T47D (cell line): Measurements from ENCODE around the gene TUT1.
"Not testable (repeated sequence)": the region's sequence is repeated elsewhere in the genome, so short reads cannot be mapped to it uniquely, and the experiment has no call there.

ENCODE experiments used
- DNase-seq, 2 experiments: peaks; one replicate each; pipeline versions ENCODE4 v3.0.0 to v3.0.0-alpha.2; 2011 to 2012; ENCODE audit warnings: low read depth in 1 of 2, low spot score in 1 of 2
- JUND ChIP-seq: IDR thresholded peaks from 2 replicates; pipeline ENCODE4 v1.6.1; 2012; ENCODE audit warnings: low read depth
- in situ Hi-C: cut with HindIII; loops from 2 replicates; pipeline ENCODE4 v1.10.0; 2016; ENCODE audit warnings: low sequenced_read_pairs, low pct_unique_long_range_greater_than_20kb

TUT1 gene

GRCh38 chr11:62580959-62581715 is 10.2 kb downstream of the TUT1 start:
- DNase-seq: no peak
- no peak for TF ChIP-seq JUND
- in situ Hi-C loops: no loop called here

DNA sequence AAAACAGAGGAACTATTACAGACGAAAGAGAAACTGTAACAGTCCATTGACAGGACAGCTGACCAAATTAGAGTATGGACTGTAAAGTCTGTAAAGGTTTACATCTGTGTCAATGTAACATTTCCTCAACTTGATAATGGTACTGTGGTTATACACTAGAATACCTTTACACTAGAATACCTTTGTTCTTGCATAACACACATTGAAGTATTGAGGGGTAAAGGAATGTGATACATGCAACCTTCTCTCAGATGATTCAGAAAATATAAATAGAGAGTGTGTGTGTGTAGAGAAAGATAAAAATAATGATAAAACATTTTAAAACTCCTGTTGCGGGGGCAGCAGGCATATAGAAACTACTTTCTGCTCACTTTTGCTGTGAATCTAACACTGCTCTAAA is 12.1 kb downstream of the TUT1 start:
- no peak for TF ChIP-seq JUND
- in situ Hi-C loops: no loop called here
- DNase-seq: no peak

GRCh38 chr11:62578541-62578940 is 12.8 kb downstream of the TUT1 start:
- TF ChIP-seq JUND: no peak
- no peak for DNase-seq
- in situ Hi-C loops: no loop called here

- DNase-seq: no peak
- no peak for TF ChIP-seq JUND
- in situ Hi-C loops: no loop called here
Observed at GRCh38 chr11:62577046-62577714, 14.1 kb downstream of the TUT1 start.

- no peak for TF ChIP-seq JUND
- in situ Hi-C loops: no loop called here
- DNase-seq: no peak
Observed at GRCh38 chr11:62575837-62576236, 15.5 kb downstream of the TUT1 start.

GRCh38 chr11:62575156-62575555 is 16.2 kb downstream of the TUT1 start:
- DNase-seq: no peak
- no peak for TF ChIP-seq JUND
- in situ Hi-C loops: no loop called here

- no peak for DNase-seq
- no peak for TF ChIP-seq JUND
- in situ Hi-C loops: no loop called here
Observed at GRCh38 chr11:62574363-62575071, 16.8 kb downstream of the TUT1 start.

DNA sequence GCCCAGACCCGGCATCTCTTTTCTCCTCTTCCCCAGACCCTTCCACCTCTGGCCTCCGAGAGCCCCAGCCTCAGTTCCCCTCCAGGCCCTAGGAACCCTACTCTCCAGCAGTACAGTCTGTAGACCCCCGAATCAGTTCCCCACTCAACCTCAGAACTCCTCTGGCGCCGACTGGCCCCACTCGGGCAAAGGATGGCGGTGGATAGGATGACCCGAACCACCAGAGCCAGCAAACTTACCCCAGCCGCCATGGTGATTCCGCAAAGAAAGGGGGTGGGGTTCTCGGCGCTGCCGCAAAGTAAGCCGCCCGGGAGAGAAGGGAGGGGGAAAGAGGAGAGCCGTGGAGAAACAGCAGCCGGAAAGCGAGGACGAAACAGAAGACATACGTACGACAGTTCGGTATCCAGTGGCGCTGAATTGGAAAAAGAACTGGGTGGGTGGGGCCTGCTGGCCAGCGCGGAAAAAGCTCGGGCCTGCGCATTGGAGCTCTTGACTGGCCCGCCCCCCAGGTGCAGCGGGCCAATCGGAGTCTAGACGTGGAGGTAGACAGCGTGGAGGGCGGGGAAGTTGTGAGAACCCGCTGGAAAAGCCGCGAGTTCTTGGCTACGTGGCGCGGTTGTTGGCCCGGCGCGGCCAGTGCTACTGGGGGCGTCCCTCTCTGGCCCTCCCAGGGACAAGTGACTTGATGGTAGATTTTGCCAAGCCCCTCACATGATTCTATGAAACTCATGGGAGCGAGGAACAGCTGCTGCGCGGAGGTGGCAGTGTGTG is 17.5 kb downstream of the TUT1 start, which contains the start of gene EEF1G:
EEF1G (minus strand) TSS at position 300 of the 771 bp plus-strand sequence; CDS start at position 251, 49 bp downstream.
- DNase-seq: peak; percentile 99 to 100
- TF ChIP-seq JUND: 0 out of 2 replicates have a peak, but pooled peaks have one; percentile 2
- in situ Hi-C loops: no loop called here

DNA sequence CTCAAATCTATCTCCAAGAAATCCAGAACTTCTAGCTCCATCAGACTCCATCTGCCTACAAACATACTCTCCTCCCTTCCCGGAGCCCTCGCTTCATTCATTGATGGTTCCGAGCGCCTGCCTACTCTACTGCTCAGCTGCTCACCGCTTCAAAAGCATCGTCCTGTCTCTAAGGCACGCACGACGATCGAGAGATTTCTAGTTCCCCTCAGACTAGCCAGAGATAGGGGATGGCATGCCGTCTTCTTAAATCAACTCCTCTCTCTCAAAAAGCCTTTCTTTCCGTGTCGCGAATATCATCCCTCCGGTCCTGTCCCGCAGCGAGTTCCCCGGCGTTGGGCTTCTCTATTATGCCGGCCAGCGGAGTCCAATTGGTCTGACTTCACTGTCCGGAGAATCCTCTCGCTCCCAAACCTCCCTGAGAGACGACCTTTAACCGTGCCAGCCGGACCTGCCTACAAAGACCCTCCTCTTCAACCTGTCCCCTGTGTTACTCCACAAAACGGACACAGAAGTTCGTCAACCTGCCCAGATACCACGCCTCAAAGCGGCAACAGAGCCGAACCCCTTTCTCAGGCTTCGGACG is 18.2 kb downstream of the TUT1 start:
- no peak for TF ChIP-seq JUND
- DNase-seq: peak in 1 of 2 experiments; percentile 38
- in situ Hi-C loops: no loop called here

- in situ Hi-C loops: no loop called here
- no peak for TF ChIP-seq JUND
Observed at GRCh38 chr11:62572431-62572830, 18.9 kb downstream of the TUT1 start.

DNA sequence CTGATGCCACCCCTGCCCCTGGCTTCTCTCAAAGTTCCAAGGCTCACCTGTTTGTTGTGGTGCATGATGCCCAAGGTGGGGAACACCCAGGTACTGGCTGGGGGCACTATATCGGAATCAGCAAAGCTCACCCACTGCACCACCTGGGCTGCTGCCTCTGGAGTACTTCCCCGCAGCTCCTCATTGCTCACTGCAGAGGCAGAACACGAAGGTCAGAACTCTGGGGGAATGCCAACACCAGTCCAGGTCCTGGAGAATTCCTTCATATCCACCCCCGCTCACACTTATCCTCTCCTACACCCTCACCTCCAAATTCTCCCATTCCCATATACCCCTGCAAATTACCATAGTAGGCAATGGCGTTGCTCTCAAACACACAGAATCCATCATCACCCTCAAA is 19.8 kb downstream of the TUT1 start:
- DNase-seq, in situ Hi-C loops: not testable (repeated sequence)

More at GRCh38 chr11:62572431-62572830, 18.9 kb downstream of the TUT1 start:
- no peak for DNase-seq

DNA sequence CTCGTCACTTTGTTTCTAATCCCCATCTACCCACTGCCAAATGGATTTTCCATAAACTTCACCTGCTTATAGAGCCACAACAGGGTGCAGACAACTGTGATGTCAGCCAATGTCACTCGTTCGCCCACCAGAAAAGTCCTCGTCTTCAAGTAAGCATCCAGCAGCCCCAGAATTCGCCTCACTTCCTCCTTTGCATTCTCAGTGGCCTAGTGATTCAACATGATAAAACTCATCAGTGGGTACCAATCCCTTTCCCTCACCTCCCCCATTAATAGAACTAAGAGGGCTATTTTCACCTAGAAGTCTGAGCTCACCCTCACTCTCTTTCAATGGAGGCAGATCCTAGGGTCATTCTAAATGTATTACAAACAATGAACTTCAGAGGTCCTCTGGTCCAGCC is 20.4 kb downstream of the TUT1 start:
- in situ Hi-C loops, DNase-seq: not testable (repeated sequence)
